Muscle of arm (tissue), 12 donors: ENCODE data around the gene ZIC5. TPM values are rescaled to one million over a fixed set of nuclear protein-coding genes. Genes with fewer than 3 reads are reported as not detected.
A peak's percentile ranks its signal among the peaks of the same experiment; 100 is the strongest.

Source experiments
- DNase-seq: peaks from one replicate; pipeline ENCODE4 v3.0.0-alpha.2; 2013
- polyA plus RNA-seq, 12 donors: library from polyadenylated mRNA; unstranded; fragments of 120-200 nt; gene quantifications; one replicate each; pipeline ENCODE4 v1.2.1, GENCODE V29; 2013; ENCODE audit not compliant: insufficient read length in 12 of 12

Gene ZIC5
- polyA plus RNA-seq, 12 donors, result not detected

DNA sequence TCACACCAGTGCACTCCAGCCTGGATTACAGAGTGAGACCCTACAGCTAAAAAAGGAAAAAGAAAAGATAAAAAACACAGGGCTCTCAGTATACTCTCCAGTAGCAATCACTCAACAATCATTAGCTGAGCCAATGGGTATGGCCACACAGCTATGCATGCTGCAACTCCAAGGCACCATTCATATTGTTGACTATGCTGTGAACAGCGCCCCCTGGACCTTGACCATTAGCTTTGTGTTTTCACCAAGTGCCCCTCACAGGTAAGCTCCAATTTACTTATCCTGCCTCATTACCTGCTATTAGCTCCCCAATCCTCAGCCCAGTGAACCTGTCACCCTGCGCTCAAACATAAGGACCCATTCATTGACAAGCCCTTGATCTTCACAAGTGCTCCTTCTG lies 35.8 kb downstream of the ZIC5 start:
- no peak for DNase-seq

DNA sequence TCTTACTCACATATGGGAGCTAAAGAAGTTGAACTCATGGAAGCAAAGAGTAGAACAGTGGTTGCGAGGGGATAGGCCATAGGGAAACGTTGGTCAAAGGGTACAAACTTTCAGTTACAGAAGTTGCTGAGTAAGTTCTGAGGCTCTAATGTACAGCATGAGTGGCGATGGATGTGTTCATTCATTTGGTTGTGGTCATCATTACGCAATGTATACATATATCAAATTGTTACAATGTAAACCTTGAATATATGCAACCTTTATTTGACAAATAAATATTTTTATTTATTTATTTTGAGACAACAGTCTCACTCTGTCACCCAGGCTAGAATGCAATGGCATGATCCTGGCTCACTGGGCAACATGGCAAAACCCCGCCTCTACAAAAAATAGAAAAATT lies 38.7 kb downstream of the ZIC5 start:
- no peak for DNase-seq

DNA sequence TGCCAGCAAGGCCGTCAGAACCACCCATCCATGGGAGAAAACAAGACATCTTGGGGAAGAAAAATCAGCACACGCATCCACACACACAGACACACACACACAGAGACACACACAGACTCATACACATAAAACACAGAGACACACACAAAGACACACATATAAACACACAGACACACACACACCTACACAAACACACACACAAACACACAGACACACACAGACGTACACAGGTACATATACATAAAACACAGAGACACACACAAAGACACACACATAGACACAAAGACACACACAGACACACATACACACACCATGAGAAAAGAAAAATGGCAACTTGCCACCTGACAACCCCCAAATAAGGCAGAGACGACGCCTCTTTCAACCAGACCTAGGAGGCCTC lies 40.6 kb downstream of the ZIC5 start:
- DNase-seq, result no peak

DNA sequence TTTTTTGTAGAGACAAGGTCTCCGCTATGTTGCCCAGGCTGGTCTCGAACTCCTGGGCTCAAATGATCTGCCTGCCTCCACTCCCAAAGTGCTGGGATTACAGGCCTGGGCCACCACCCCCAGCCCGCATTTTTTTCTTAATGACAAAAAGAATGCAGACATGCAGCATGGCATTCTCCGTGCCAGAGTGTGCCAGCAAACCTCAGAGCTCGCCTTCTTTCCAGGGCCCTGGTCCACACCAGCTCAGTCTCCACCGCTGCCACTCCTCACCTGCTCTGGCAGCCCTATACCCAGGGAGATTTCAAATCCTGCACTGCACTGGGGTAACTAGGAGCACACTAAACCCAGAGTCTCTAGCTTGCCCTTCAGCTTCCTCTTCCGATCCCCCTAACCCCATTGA lies 41.7 kb downstream of the ZIC5 start:
- no peak for DNase-seq

DNA sequence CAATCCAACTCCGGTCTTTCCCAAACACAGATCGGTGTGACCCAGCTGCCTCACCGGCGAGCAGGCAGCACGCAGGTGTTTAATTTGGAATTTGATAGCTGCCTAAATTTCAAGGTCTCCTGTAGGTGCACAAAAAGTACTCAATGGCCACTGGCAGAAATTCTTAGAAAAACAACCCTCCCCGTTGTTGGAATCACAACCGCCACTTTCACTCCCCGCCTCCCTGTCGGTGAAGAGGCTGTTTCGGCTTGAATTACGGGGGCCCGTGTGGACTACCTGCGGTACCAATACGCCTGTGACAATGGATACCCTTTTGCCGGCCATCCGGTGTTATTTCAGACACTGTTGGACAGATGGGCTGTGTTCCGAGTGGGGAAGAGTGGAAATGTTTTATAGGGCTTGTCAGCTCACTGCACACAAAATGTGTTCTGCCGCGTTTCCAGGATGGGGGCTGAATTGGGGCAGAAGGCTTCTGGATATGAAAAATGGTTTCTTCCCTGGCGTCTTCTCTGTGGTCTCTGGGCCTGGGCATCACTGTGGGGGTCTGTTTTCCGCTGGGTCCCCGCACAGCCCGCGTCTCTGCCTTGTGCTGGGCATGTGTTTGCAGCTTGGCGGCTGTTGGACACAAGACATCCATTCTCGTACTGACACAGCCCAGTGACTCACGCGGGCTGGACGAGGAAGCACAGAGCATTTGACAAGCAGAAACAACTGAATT lies 45.4 kb downstream of the ZIC5 start:
- DNase-seq, result no peak

DNA sequence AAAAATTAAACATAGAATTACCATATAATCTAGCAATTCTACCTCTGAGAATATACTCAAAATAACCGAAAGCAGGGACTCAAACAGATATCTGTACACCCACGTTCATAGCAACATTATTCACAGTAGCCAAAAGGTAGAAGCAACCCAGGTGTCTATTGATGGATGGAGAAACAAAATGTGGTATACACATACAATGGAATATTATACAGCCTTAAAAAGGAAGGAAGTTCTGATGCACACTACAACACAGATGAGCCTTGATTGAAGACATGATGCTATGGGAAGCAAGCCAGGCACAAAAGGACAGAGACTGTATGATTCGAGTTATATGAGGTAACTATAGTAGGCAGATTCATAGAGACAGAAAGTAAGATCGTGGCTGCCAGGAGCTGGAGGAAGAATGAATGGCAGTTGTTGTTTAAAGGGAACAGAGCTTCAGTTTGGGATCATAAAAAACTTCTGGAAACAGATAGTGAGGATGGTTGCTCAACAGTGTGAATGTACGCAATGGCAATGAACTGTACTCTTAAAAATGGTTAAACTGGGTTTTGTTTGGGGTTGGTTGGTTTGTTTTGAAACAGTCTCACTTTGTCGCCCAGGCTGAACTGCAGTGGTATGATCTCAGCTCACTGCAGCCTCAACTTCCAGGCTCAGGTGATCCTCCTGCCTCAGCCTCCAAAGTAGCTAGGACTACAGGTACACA lies 47.5 kb downstream of the ZIC5 start:
- DNase-seq, result no peak

DNA sequence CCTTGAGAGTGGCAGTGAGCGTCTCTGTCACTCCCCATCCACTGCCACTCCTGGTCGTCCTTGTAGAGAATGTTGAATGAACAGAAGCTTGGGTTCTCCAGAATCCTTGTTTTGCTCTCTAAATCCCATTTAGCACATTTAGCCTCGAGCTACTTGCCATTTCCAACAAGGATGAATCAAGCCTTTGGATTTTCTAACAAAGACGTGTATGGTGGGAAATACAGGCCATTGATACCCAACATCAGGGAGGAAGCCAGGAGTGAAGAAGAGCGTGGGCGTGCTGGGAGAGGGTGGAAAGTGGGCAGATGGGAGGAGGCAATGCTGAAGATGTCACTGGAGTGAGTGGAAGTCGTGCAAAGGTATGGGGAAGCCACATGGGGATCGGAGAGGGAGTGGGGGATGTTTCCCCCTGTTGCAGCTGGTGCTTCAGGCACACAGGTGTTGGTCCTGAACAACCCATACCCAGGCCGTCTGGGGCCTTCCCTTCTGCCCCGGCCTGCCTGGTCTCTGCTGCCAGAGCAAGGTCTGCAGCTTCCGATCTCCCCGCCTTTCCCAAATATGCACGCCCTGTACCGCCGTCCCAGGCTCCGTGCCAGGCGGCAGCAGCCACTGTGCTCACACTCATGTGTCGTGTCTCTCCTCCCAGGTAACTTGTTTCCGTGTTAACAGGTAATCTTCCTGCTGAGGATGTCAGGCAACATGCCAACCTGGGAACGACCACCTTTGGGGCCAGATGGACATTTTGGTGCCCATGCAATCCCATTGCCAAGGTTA lies 48.7 kb downstream of the ZIC5 start:
- no peak for DNase-seq

DNA sequence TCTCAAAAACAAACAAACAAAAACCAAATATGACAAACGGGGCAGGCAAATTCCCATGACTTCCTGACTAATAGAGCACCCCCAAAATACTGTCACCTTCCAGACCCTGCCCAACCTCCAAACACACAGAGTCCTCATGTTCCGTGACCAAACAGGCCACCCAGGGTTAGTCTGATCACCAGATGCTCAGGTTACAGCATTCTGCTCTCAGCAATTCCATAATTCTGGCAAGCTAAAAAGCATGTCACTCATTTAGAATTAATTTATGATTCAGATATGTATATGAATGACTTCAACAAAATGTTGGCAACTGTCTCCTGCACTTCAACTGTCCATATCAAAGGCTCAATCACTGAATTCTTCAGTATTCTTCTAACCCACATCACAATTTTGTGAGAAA lies 52.4 kb downstream of the ZIC5 start:
- no peak for DNase-seq

DNA sequence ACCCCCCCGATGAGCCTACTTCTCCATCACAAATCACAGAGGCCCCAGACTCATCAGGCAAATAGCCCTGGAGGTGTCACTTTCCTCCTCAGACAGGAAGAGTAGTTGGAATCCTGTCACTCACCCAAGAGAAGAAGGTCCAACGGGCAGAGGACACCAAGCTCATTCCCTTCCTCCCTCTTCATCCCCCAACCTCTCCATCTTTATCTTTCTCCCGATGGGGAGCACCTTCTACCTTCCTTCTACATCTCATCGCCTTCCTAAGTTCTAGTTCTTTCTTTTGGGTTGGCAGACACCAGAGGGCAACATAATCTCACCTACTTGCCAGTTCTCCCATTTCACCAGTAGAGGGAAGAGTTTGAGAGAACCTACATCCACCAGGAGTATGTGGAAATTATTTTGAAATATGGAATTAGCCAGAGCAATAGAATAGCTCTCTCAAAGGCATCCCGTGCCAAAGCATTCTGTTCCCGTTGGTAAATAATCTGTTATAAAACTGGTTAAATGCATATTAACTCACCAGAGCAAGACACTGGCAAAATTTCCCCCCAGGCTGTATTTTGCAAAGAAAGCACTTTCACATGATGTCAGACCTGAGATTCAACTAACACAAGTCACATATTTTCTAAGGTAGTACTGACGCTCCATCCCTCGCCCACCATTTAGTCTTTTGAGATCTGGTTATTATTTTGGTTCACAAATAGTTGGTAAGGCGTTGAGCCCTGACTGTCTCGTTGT lies 55.0 kb downstream of the ZIC5 start:
- DNase-seq, result peak; percentile 28

DNA sequence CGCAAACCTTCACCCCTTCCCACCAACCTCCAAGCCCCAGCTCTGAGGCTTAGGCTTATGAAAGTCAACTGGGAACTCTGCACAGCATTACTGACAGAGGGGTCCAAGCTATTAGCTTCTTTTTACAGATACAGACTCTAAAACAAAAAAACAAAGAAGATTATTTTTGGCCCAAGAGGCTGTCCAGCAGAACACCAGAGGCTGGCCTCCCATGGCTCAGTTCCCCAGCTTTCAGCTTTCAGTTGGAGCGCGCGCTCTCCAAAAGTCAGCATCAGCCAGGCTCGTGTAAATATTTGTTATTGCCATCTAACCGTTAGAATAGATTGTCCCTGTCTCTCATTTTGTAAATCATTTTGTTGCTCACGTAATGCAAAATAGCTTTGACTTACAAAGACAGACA lies 58.4 kb downstream of the ZIC5 start:
- no peak for DNase-seq

Other genes starting within 250 kb of the ZIC5 start
- 1 to 10 TPM in 1 of 12 donors, under 1 TPM in 5, not detected in 6; 0.04 to 1.1 (median 0.21) TPM for gene ZIC2, start 10.0 kb upstream of the ZIC5 start, polyA plus RNA-seq
- gene PCCA, start 117.3 kb upstream of the ZIC5 start, polyA plus RNA-seq, result 10 to 100 TPM in 11 of 12 donors, not detected in 1; 24.3 to 41.6 (median 32.7) TPM